Nephron (organoid): ENCODE measurements around the gene CCZ1.
"Not testable (repeated sequence)": the region's sequence is repeated elsewhere in the genome, so short reads cannot be mapped to it uniquely, and the experiment has no call there.

Experiments used
- H3K27ac Mint-ChIP-seq, 3 experiments: 2 replicates each; pipeline ENCODE4 v1.8.0; 2020; ENCODE audit warnings: mixed read lengths in 3 of 3, mild to moderate bottlenecking in 2 of 3, moderate library complexity in 1 of 3
- H3K27me3 Mint-ChIP-seq: 2 replicates; pipeline ENCODE4 v1.8.0; 2021; ENCODE audit warnings: low read depth, mild to moderate bottlenecking, moderate library complexity, mixed read lengths
- H3K36me3 Mint-ChIP-seq: 2 replicates; pipeline ENCODE4 v1.8.0; 2020; ENCODE audit warnings: low read depth, mixed read lengths
- H3K4me1 Mint-ChIP-seq: 2 replicates; pipeline ENCODE4 v1.8.0; 2020; ENCODE audit warnings: mixed read lengths
- H3K4me3 Mint-ChIP-seq, 3 experiments: 2 replicates each; pipeline ENCODE4 v1.8.0; 2020; ENCODE audit warnings: mild to moderate bottlenecking in 3 of 3, mixed read lengths in 3 of 3, moderate library complexity in 2 of 3
- H3K9me3 Mint-ChIP-seq: 2 replicates; pipeline ENCODE4 v1.8.0; 2020; ENCODE audit warnings: mixed read lengths
- CTCF ChIP-seq, 3 experiments: fragments of 200-600 bp; sonication (generic); IDR thresholded peaks; one replicate each; pipeline ENCODE4 v1.5.0; 2021; ENCODE audit warnings: antibody characterized with exemption in 3 of 3; ENCODE audit not compliant: unreplicated experiment in 3 of 3

The CCZ1 gene

GRCh38 chr7:5867060-5867459 is 31.5 kb upstream of the CCZ1 start:
- Mint-ChIP-seq H3K36me3 (no peaks in the 10 kb centered on the region), H3K9me3 (no peaks in the 10 kb centered on the region), H3K27me3 (peaks cover 13% of the 10 kb centered on the region), H3K4me3 (no peak overlapping the region), H3K4me1 (no peaks in the 10 kb centered on the region), H3K27ac (no peak overlapping the region)
- no peak for TF ChIP-seq CTCF (IDR thresholded peaks at IDR 0.05; ENCODE audit: unreplicated experiment in 3 of 3)

- not testable (repeated sequence) for H3K27me3 Mint-ChIP-seq, H3K9me3 Mint-ChIP-seq, H3K36me3 Mint-ChIP-seq, H3K4me3 Mint-ChIP-seq, H3K27ac Mint-ChIP-seq, H3K4me1 Mint-ChIP-seq
These were observed 29.6 kb upstream of the CCZ1 start for GRCh38 chr7:5868928-5869341.

- Mint-ChIP-seq H3K4me1 (peaks cover 6% of the 10 kb centered on the region), H3K27ac (no peak overlapping the region), H3K27me3 (peaks cover 4% of the 10 kb centered on the region), H3K9me3 (no peaks in the 10 kb centered on the region), H3K4me3 (no peak overlapping the region), H3K36me3 (no peaks in the 10 kb centered on the region)
- no peak for TF ChIP-seq CTCF (IDR thresholded peaks at IDR 0.05; ENCODE audit: unreplicated experiment in 3 of 3)
These were observed 28.8 kb upstream of the CCZ1 start for GRCh38 chr7:5869691-5870090.

- Mint-ChIP-seq H3K9me3 (no peaks in the 10 kb centered on the region), H3K27me3 (peaks cover 4% of the 10 kb centered on the region), H3K27ac (no peak overlapping the region), H3K4me3 (no peak overlapping the region), H3K36me3 (no peaks in the 10 kb centered on the region), H3K4me1 (peaks cover 6% of the 10 kb centered on the region)
- no peak for TF ChIP-seq CTCF (IDR thresholded peaks at IDR 0.05; ENCODE audit: unreplicated experiment in 3 of 3)
These were observed 28.2 kb upstream of the CCZ1 start for GRCh38 chr7:5870311-5870710.

- Mint-ChIP-seq H3K4me1 (peaks cover 6% of the 10 kb centered on the region), H3K36me3 (no peaks in the 10 kb centered on the region), H3K27me3 (peaks cover 4% of the 10 kb centered on the region), H3K9me3 (no peaks in the 10 kb centered on the region), H3K4me3 (no peak overlapping the region), H3K27ac (no peak overlapping the region)
- TF ChIP-seq CTCF (IDR thresholded peaks at IDR 0.05; ENCODE audit: unreplicated experiment in 3 of 3): no peak
These were observed 26.2 kb upstream of the CCZ1 start for GRCh38 chr7:5872326-5872725.

GRCh38 chr7:5879591-5879990 is 18.9 kb upstream of the CCZ1 start:
- not testable (repeated sequence) for H3K27me3 Mint-ChIP-seq, H3K9me3 Mint-ChIP-seq, H3K4me3 Mint-ChIP-seq, H3K27ac Mint-ChIP-seq, H3K36me3 Mint-ChIP-seq, H3K4me1 Mint-ChIP-seq

GRCh38 chr7:5880106-5880505 is 18.4 kb upstream of the CCZ1 start:
- H3K9me3 Mint-ChIP-seq, H3K27ac Mint-ChIP-seq, H3K27me3 Mint-ChIP-seq, H3K4me3 Mint-ChIP-seq, H3K4me1 Mint-ChIP-seq, H3K36me3 Mint-ChIP-seq: not testable (repeated sequence)

- not testable (repeated sequence) for H3K27ac Mint-ChIP-seq, H3K9me3 Mint-ChIP-seq, H3K4me3 Mint-ChIP-seq, H3K27me3 Mint-ChIP-seq, H3K36me3 Mint-ChIP-seq, H3K4me1 Mint-ChIP-seq
These were observed 14.1 kb upstream of the CCZ1 start for GRCh38 chr7:5884431-5884830.

- H3K4me1 Mint-ChIP-seq, H3K27ac Mint-ChIP-seq, H3K4me3 Mint-ChIP-seq, H3K27me3 Mint-ChIP-seq, H3K9me3 Mint-ChIP-seq, H3K36me3 Mint-ChIP-seq: not testable (repeated sequence)
These were observed 10.5 kb upstream of the CCZ1 start for GRCh38 chr7:5888021-5888420.

- H3K4me1 Mint-ChIP-seq, H3K27ac Mint-ChIP-seq, H3K4me3 Mint-ChIP-seq, H3K9me3 Mint-ChIP-seq, H3K36me3 Mint-ChIP-seq, H3K27me3 Mint-ChIP-seq: not testable (repeated sequence)
These were observed 8.3 kb upstream of the CCZ1 start for GRCh38 chr7:5890244-5890643.
